NCI-H345 (cell line): ENCODE results near the gene FGF8.

Source experiments
- DNase-seq: peaks from one replicate; lab custom pipeline; 2025; lab: John Stamatoyannopoulos, UW

Gene FGF8

DNA sequence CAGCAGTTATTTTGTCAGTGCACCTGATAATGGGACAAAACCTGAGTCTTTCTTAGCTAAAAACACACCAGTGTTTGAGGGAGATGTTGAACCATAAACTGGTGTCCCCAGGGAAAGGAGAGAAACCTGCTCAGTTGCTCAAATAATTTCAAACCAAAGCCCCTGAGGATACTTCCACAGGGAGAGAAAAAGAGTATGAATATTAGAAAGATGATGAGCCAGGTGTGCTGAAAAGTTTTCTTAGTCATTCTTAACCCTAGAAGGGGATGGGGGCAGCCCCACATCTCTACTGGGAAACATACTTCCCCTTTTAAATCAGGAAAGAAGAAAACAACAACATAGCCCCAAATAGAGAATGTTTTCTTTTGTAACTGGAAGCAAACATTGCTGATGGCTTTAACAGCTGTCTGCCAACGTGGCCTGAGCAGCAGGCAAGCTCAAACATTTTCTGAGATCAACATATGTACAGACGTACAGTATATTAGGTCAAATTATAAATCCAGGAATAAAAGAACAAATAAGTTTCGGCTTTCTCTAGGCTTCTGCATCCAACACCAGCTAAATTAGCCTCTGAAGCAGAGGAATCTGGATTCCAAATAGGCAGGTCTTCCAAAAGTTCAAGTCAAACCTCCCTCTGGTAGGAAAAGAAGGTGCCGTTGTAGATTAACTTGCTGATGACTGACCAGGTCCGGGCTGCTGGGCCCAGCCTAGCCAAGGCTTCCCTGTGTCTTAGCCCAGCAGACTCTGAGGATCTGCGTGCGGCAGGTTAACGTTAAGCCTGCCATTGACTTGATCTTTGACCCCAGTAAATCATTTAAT is 50.4 kb downstream of the FGF8 start:
- DNase-seq: no peak

DNA sequence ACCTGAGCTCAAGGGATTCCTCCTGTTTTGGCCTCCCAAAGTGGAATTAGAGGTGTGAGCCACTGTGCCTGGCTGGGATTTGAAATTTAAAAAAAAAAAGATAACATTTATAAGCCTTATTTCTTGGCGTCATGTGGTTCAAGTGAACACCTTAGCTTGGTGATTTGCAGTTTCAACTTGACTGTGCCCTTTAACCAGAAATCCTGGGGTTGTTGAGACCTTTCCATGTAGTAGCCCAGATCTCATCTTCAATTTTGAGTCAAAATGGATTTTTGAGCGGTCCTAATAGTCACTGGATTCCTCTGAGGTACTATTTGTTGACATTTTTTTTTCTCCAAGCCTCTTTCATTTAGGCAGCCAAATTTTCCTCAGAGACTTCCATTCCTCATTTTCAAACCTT is 51.5 kb downstream of the FGF8 start:
- DNase-seq: no peak

DNA sequence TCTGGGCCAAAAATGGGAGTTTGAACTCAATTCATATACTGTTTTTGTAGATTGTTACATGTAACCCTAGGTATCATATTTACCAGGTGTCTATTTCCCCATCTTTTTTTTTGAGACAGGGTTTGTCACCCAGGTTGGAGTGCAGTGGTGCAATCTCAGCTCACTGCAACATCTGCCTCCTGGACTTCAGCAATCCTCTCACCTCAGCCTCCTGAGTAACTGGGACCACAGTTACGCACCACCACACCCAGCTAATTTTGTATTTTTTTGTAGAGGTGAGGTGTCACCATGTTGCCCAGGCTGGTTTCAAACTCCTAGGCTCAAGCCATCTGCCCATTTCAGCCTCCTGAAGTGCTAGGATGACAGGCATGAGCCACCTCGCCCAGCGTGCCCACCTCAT is 52.7 kb downstream of the FGF8 start:
- DNase-seq: no peak

DNA sequence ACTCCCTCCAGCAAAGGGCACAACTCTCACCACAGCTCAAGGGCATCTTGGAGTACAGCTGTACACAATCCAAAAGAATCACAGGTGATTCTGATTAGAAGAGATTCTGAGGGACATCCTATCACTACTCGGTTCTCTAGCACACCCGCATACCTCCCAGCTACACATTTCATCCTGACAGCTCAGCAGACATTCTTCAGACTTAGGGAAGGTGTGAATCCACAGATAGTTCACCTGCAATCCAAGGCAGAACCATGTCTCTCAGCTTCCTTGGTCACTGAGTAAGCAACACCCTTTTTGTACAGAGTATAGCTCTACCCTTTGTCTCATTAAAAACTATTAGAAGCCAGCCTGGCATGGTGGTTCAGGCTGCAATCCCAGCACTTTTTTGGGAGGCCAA is 54.1 kb downstream of the FGF8 start:
- DNase-seq: no peak

DNA sequence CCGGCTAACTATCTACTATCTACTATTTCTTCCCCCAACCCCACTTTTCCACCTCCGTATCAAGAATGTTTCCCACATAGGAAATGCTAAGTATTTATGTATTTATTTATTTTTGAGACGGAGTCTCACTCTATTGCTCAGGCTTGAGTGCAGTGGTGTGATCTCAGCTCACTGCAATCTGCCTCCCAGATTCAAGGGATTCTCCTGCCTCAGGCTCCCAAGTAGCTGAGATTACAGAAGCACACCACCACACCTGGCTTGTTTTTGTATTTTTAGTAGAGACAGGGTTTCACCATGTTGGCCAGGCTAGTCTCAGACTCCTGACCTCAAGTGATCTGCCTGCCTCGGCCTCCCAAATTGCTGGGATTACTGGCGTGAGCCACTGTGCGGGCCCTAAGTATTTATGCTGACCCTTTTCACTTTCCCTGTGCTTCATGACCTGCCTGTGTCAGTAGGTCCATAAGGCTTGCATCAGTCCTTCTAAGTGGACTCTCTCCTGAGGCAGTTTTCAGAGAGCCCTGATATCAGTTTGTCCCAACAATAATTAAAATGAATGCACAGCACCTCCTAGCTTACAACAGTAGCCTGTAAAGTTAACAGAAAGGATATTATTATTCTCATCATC is 55.2 kb downstream of the FGF8 start:
- no peak for DNase-seq
